Type B pancreatic cell (in vitro differentiated cells): ENCODE data around the gene C3orf20. TPM values are rescaled to one million over a fixed set of nuclear protein-coding genes. Genes with fewer than 3 reads are reported as not detected.

Source experiments
- DNase-seq: peaks from one replicate; pipeline ENCODE4 v3.0.0; 2021; ENCODE audit warnings: mixed read lengths; ENCODE audit not compliant: unreplicated experiment; ENCODE audit errors: extremely low spot score
- H3K27ac Mint-ChIP-seq: 2 replicates; pipeline ENCODE4 v1.8.0; 2021; ENCODE audit warnings: mild to moderate bottlenecking, mixed read lengths
- H3K27me3 Mint-ChIP-seq: 2 replicates; pipeline ENCODE4 v1.8.0; 2021; ENCODE audit warnings: mixed read lengths
- H3K36me3 Mint-ChIP-seq: 2 replicates; pipeline ENCODE4 v1.8.0; 2021; ENCODE audit warnings: mixed read lengths
- H3K4me1 Mint-ChIP-seq: one replicate; pipeline ENCODE4 v1.8.0; 2021; ENCODE audit warnings: mixed read lengths; ENCODE audit not compliant: unreplicated experiment
- H3K4me3 Mint-ChIP-seq: 2 replicates; pipeline ENCODE4 v1.8.0; 2021; ENCODE audit warnings: mild to moderate bottlenecking, mixed read lengths
- H3K9me3 Mint-ChIP-seq: 2 replicates; pipeline ENCODE4 v1.8.0; 2021; ENCODE audit warnings: mixed read lengths
- CTCF ChIP-seq: fragments of 200-600 bp; sonication (generic); conservative IDR thresholded peaks from 2 replicates; pipeline ENCODE4 v1.5.0; 2021; ENCODE audit warnings: antibody characterized with exemption, mild to moderate bottlenecking
- total RNA-seq: library from RNA; stranded (reverse); gene quantifications from 2 replicates; pipeline ENCODE4 v1.2.1, GENCODE V29; 2021; ENCODE audit warnings: low replicate concordance

Gene C3orf20
- total RNA-seq, 1 donor from 2014 or later = 0.24 TPM

- Mint-ChIP-seq H3K4me3 (no peak overlapping the region), H3K27ac (no peak overlapping the region), H3K27me3 (peaks cover 65% of the 10 kb centered on the region), H3K36me3 (no peaks in the 10 kb centered on the region), H3K4me1 (peaks cover 5% of the 10 kb centered on the region), H3K9me3 (no peaks in the 10 kb centered on the region)
- no peak for TF ChIP-seq CTCF
- no peak for DNase-seq
Observed at GRCh38 chr3:14645453-14645852, 29.5 kb upstream of the C3orf20 start.

- Mint-ChIP-seq H3K4me3 (no peak overlapping the region), H3K36me3 (peaks cover under 1% of the 10 kb centered on the region), H3K27ac (no peak overlapping the region), H3K9me3 (no peaks in the 10 kb centered on the region), H3K4me1 (peaks cover 9% of the 10 kb centered on the region), H3K27me3 (peaks cover 61% of the 10 kb centered on the region)
- no peak for TF ChIP-seq CTCF
- DNase-seq = no peak
Observed at GRCh38 chr3:14646131-14646573, 28.8 kb upstream of the C3orf20 start.

DNA sequence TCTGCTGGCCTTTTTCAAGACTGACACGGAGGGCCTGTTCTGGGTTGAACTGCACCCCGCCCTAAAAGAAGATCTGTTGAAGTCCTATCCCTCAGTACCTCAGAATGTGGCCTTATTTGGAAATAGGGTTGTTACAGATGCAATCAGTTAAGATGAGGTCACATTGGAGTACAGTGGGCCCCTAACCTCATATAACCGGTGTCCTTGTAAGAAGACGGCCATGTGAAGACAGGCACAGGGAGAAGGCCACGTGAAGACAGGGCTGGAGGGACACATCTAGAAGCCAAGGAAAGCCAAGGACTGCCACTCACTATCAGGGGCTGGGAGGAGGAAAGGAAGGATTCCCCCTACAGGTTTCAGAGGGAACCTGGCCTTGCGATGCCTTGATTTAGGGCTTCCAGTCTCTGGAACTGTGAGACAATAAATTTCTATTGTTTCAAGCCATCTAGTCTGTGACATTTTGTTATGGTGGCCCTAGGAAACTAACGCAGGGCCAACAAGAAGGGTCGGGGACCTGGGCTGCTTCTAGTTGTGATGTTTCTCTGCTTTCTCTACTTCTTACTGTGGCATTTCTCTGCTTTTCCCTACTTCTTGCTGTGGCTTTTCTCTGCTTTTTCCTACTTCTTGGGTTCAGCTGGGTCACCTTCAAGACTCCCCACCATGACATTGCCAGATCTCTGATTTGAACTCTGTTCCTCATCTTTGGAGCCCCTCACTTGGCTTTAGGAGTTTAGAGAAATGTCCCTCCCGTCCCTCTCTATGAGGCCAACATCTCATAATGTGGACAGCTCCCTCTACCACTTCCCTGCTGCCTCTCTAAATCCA lies 28.1 kb upstream of the C3orf20 start:
- Mint-ChIP-seq H3K36me3 (peaks cover 5% of the 10 kb centered on the region), H3K27me3 (peaks cover 63% of the 10 kb centered on the region), H3K27ac (no peak overlapping the region), H3K4me3 (no peak overlapping the region), H3K4me1 (peaks cover 13% of the 10 kb centered on the region), H3K9me3 (no peaks in the 10 kb centered on the region)
- DNase-seq = no peak
- TF ChIP-seq CTCF = peak; percentile 19

GRCh38 chr3:14647976-14648955 lies 26.7 kb upstream of the C3orf20 start:
- H3K27me3 Mint-ChIP-seq = peaks cover 50% of the 10 kb centered on the region
- peak overlapping the region; percentile 18 for H3K4me3 Mint-ChIP-seq
- H3K27ac Mint-ChIP-seq = peak overlapping the region; percentile 2
- no peak for DNase-seq
- TF ChIP-seq CTCF = no peak
- H3K36me3 Mint-ChIP-seq = peaks cover 5% of the 10 kb centered on the region
- no peaks in the 10 kb centered on the region for H3K9me3 Mint-ChIP-seq
- peaks cover 13% of the 10 kb centered on the region for H3K4me1 Mint-ChIP-seq

GRCh38 chr3:14649466-14649865 lies 25.5 kb upstream of the C3orf20 start:
- peaks cover 38% of the 10 kb centered on the region for H3K27me3 Mint-ChIP-seq

More at GRCh38 chr3:14649466-14649865, 25.5 kb upstream of the C3orf20 start:
- H3K36me3 Mint-ChIP-seq = peaks cover 5% of the 10 kb centered on the region
- no peak overlapping the region for H3K27ac Mint-ChIP-seq
- no peak for DNase-seq
- peaks cover 13% of the 10 kb centered on the region for H3K4me1 Mint-ChIP-seq
- no peaks in the 10 kb centered on the region for H3K9me3 Mint-ChIP-seq
- TF ChIP-seq CTCF = no peak
- peak overlapping the region; percentile 48 for H3K4me3 Mint-ChIP-seq
